GM18858 (cell line): ENCODE measurements around the gene SNCB.
A peak's percentile ranks its signal among the peaks of the same experiment; 100 is the strongest.

ENCODE experiments used
- ATAC-seq: cut with Tn5 transposase; IDR thresholded peaks from one replicate; pipeline ENCODE4 v1.9.1; 2021; ENCODE audit not compliant: unreplicated experiment

The SNCB gene

DNA sequence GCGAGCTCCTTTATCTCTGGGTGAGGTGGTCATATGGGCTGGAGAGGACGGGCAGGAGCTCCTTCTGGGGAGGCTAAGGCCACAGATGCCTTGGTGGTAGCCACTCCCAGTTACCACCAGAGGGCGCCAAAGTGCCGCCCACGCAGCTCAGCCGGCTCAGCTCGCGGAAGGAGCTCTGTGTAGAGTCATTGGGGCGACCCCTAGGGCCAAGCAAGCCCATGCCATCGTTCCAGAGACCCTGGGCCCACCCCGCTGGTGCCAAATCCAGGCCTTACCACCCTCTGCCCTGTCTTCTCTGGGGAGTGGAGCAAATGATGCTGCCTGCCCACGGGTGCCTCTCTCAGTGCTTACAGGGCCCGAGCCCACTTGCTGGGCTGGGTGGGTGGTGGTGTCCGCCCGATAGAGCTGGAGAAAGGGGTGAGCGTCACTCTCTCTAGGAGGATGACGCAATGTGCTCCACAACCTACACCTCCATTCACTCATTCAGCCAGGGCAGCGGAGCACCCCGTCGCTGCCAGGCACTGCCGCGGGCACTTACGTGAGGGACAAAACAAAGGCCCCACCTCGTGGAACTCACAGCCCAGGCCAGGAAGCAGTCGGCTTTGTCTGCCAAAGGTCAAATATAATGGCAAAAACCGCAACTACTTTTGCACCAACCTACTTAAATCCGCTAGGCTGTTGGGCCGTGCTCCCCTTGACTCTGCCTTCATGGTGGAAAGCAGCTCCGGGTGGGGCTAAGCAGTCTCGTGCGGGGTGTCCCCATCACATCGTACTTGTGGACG lies 30.7 kb upstream of the SNCB start:
- no peak for ATAC-seq

DNA sequence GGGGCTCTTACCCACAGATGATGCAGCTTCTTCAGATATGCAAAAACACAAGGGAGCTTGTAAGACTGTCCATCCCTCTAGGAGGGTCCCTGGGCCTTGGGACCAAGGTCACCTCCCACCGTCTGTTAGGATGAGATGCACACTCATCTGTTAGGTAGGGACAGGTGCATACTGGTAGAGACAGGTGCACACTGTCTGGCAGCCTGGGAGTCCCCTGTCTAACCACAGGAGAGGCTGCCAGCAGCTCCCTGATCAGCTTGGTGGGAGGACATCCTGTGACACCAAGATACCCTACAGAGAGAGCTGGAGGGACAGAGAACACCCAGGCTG lies 30.2 kb upstream of the SNCB start:
- no peak for ATAC-seq

DNA sequence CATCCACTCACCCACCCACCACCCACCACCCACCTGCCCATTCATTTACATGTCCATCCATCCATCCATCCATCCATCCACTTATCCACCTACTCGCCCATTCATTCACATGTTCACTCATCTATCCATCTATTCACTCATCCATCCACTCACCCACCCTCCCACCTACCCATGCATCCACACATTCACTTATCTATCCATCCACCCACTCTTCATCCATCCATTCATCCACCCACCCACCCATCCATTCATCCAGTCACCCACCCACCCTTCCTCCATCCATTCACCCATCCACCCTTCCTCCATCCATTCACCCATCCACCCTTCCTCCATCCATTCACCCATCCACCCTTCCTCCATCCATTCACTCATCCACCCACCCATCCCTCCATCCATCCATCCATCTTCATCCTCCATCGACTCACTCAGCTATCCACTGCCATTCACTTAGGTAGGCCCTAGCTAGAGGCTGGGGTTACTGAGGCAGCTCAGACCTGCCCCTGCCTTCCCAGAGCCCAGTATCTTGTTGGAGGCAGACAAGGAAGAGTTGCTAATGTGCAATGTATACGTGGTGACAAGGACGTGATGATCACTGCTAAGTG lies 29.6 kb upstream of the SNCB start:
- ATAC-seq = no peak

DNA sequence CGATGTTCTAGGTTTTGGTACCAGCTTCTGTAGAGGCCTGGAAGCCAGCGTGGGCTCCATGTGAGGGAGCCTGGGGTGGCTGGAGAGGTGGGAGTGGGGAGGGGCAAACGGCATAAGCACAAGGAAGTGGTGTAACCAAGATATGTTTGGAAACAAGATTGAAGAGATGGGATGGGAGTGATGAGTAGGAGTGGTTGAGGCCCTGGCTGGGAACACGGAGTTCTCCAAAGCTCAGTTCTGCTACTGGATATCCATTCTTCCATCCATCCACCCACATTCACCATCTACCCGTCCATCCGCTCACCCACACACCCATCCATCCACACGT lies 29.1 kb upstream of the SNCB start:
- ATAC-seq = no peak

DNA sequence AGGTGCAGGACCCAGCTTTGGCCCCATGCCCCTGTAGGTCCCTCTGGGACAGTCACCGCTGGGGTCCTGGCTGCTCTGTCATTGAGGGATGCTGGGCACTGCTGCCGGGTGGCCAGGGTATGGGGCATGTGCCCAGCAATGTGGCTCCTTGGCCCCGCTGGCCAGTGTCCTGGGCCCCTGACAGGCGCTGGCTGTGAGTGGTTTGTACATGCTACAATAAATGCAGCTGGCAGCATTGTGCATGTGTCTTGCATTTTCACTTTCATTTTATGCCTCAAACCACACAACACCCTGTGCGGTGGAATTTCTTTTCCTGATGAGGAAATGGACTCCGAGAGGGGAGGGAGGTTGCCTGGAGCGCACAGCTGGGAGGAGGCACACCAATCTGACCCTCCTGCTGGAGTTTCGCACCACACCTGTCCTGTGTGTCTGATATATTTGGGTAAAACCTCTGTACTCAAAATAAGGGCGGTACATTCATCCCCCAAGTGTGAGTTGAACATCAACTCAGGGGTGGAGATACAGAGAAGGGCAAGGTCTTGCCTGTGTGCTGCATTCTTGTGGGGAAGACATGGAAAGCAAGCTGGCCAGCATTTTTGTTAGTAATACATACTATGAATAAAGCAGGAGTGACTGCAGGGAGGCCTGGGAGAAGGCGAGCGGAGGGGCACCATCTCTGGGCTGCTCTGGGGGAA lies 28.6 kb upstream of the SNCB start:
- no peak for ATAC-seq

DNA sequence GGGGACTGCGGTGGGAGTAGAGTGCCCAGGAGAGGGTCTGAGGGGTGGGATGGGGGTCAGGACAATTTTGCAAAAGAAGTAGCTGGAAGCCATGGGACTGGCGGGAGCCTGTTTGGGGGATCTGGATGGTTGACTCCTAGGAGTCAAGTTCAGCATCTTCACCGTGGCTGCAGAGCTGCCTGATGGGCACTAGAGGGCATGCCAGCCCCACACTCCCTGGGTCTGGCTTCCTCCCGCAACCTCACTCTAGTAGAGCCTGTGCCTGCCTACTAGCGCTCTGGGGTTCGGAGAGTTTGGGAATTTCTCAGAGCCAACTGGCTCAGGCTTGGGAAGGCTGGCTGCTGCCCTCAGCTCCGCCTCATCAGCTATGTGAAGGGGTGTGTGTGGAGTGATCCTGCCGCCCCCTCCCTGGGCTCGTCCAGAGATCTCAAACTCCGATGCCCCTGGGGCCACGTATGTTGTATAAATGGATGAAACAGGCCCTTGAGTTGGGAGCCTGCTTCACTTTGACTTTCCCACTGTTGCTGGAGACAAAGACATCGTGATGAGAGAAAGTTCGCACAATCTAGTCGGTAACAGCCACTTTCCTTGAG lies 27.8 kb upstream of the SNCB start:
- no peak for ATAC-seq

DNA sequence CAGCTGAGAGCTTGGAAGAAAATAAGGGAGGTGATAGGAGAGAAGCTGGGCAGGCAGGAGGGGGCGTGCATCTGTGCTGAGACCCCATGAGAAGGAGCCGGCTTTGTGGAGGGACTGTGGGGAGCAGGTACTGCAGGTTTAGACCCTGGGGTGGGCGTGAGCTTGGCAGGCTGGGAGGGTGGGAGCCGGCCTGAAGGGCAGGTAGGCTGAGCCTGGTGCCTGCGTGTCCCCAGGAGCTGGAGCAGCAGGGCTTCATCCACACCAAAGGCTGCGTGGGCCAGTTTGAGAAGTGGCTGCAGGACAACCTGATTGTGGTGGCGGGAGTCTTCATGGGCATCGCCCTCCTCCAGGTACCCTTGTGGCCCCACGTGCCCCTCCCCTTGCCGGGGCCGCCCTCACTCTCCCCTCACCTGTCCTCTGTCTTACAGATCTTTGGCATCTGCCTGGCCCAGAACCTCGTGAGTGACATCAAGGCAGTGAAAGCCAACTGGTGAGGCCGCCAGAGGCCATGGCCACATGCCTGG lies 26.2 kb upstream of the SNCB start:
- no peak for ATAC-seq

DNA sequence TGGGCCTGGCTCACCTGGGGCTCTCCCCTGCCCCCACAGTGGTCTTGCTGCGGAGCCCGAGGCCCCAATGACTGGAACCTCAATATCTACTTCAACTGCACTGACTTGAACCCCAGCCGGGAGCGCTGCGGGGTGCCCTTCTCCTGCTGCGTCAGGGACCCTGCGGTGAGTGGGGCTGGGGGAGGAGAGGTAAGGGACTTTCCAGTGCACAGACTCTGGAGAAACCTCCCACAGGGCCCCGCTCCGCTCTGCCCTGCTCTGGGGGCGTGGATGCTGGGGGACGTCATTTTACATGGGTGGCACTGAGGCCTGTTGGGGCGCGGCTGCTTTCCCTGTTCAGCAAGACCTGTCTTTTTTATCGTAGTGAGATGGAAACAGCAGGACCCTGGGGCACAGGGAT lies 24.5 kb upstream of the SNCB start:
- ATAC-seq = no peak

DNA sequence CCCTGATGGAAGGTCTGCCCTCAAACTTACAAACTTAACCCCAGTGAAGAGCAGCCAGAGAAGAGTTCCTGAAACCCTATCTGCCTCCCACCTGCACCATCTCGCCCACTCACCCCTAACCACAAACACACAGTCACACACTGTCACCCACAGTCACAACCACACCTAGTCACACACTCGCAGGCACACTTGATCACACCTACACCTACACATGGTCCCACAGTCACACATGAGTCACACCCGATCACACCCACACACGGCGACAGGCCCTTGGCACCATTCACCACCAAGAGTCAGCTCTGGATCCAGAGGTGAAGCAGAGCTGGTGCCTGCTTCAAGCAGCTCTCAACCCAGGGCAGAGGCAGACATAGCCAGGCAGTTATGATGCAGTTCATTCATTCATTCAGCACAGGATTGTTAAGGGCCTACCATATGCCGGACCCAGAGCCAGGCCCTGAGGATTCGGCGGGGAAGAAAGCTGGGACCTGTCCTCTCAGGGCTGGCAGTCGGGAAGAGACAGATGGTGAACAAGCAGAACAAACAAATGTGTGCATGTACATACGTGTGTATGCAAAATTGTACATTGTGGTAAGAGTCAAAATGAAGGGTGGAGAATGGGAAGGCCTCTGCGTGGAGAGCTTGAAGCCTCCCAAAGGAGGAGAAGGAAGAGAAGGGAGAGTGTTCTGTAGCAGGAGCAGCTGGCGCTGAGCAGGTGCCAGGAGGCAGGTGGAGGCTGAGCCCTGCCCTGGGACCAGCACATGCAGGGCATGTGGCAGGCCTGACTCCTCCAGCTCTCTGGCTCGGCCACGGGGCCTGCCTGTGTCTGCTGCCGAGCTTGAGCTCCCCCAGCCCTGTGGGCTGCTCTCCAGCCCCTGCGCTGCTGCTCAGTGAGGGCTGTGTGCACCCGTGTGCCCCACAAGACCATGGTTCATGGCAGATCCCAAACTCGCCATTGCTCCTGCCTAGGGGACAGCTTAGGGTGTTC lies 23.4 kb upstream of the SNCB start:
- no peak for ATAC-seq

DNA sequence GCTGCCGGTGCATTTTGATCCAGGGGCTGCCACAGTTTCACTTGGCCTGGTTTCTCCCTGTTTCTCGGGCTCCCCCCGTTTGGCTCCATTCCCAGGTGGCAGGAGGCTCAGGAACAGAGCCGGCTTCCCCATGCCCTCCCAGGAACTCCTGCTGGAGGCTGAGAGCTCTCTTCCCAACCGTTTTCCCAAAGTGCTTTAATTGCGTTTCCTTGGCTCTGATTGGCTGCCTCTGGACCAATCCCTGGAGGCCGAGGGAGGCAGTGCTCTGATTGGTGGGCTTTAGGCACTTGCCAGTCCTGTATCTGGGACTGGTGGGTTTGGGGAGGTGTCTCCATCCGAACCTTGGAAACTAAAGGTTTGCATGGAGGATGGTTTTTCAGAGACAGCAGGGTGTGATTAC lies 21.8 kb upstream of the SNCB start:
- ATAC-seq = no peak

DNA sequence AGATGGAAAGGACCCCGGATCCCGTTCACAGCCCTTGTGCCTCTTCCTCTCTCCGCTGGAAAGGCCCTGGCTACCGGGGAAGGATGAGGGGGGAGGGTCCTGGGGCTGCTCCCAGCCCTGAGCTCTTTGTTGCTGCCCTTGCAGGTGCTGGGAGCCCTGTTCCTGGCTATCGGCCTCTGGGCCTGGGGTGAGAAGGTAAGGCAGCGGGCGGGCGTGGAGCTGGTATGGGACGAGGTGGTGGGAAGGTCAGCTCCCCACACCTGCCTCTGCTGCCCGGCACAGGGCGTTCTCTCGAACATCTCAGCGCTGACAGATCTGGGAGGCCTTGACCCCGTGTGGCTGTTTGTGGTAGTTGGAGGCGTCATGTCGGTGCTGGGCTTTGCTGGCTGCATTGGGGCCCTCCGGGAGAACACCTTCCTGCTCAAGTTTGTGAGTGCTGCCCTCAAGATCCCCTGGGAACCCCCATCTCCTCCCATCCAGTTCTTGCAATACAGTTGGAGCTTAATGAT lies 21.2 kb upstream of the SNCB start:
- ATAC-seq = no peak

DNA sequence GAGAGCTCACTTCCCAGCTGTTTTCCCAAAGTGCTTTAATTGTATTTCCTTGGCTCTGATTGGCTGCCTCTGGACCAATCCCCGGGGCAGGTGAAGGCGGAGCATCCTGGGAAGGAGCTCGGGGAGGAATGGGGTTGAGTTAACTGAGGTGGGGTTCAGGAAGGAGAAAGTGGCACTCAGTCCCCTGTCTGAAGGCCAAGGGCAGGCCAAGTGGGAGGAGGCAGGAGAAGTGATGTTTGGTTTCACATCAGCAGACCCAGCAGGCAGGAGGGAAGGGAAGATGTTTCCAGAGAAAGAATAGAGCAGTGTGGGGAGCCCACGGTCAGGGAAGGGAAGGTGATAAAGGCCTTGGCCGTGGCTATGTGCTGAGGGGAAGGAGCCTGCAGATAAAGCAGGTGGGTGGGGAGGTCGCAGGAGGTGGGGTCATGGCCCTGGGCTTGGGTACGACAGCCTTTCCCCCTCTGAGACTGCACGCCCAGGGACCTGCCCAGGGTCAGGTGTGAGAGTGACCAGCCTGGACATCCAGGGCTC lies 20.1 kb upstream of the SNCB start:
- ATAC-seq = no peak

DNA sequence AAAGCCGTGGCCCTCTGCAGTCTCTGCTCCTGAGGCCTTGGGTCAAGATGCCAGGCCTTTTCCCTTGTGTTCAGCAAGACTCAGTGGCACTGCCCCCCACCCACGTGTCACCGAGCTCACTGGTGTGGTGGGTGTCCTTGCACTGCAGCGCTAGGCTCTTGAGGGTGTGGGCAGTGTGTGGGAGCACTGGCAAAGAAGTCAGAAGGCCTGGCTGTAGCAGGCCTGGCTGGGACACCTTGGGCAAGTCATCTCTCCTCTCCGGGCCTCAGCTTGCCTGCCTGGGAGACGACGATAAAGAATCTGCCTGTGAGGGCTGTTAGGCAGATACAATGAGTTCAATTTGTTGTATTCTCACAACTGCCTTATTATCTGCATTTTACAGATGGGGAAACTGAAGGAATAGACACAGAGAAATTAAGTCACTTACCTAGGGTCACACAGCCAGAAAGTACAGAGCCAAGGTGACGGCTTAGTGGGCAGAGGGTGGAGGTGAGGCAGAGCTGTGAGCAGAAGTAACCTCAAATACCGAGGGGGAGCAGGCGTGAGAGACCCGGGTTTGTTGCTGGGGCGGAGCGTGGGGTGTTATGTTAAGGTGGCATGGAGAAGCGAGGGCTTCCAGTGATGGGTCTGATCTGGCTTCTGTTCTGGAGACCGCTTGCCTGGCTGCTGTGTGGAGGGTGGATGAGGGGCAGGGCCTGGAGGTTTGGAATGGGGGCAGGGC lies 18.3 kb upstream of the SNCB start:
- no peak for ATAC-seq

DNA sequence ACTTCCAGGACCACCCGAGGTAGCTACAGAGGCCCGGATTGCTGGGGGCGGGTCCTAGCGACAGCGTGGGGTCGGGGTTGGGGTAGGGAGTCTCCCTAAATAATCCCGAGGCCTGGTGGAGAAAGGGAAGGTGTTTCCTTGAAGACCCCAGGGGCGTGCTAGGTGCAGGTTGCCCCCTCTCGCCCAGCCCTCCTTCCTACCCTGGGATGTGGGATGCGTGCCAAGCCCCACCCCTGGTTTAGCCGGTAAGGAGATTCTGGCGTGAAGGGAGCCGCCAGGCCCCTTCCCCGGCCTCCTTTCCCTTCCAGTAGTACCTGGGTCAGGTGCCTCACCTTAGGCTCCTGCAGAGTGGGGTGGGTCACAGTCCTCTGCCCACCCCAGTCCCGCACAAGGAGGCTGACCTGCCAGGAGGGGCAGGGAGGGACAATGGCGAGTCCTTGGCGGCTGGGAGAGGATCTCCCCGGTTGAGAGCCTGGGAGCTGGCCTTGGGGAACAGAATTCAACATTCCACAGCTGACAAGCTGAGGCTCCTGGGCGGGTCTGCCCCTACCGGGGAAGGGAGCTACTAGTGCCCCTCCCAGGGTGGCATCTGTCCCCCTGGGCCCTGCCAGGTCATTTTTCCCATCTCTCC lies 17.6 kb upstream of the SNCB start:
- no peak for ATAC-seq

DNA sequence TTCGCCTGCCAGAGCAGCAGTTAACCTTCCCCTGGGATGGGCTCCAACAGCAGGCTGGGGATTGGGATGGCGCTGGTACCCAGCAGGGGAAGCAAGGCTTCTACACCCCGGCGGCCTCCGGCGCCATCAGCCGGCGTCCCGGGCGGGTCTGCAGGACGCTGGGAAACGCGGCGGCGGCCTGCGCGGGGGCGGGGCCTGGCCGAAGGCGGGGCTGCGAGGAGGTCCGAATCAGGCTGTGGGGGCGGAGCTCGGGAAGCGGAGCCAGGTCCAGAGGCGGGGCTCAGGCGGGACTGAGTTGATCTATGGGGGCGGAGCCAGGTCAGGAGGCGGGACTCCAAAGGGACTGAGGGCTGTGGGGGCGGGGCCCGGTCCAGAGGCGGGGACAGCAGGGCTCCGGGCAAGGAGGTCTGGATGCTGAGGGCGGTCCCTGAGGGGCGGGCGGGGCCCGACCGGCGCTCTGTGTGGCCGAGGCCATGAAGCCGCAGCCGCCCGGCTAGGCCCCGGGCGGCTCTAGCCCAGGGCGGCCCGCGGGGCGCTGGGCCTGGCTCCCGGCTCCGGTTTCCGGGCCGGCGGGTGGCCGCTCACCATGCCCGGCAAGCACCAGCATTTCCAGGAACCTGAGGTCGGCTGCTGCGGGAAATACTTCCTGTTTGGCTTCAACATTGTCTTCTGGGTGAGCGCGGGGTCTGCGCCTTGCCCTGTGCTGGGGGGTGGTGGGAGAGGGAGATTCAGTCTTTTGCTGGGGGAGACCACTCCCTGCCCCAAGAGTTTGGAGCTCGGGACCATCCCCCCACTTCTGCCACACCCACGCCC lies 16.9 kb upstream of the SNCB start, which contains the start of gene TSPAN17:
TSPAN17 (plus strand) TSS at position 455 of the 813 bp plus-strand sequence; CDS start at position 587, 132 bp downstream.
- ATAC-seq = peak; percentile 78

DNA sequence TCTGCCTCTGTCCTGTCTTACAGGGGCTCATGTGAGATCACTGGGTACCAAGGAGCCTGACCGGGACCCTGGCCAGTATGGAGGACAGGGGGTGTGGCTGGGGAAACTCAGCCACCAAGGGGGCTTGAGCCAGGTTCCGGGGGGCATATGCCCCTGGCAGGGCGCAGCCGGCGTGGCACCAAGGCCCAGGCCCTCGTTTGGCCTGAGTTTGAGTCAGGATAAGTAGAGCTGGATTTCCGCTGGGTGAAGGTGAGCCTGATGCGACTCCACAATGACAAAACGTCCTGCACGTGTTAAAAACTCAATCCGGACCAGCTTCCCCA lies 16.3 kb upstream of the SNCB start:
- ATAC-seq = no peak

DNA sequence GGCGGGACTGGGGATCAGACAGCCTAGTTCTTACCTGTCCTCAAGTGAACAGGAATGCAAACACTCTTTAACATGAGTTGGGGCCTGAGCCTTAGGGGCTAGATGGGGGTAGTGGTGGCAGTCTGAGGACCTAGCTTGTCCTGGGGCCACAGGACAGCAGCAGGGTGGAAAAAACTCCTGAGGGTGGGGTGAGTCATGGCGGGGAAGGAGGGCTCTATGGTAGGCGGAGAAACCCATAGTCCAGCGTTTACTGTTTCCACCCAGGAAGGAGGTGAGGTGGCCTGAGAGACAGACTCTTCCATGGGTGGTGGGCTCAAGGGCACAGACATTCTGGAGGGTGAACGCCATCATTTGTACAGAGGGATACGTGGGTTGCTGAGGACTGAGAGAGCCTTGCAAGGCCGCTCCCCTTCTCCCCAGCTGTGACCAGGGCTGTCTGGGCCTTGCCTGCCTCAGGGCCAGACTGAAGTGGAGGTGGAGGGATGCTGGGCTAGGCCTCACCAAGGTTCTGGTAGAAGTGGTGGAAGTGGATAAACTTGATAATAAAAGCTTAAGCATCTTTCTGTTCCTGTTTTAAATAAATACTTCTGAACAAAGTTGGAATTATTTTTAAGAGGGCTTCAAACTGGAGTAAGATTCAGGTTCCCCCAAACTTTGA lies 15.8 kb upstream of the SNCB start:
- no peak for ATAC-seq
